PC-9 (cell line): ENCODE results near the gene CDH11.

Experiments used
- EZH2 ChIP-seq: fragments of 200-600 bp; sonication (generic); IDR thresholded peaks from 2 replicates; pipeline ENCODE4 v1.8.0; 2017; ENCODE audit warnings: antibody characterized with exemption, low read depth
- TF ChIP-seq, protein P1 (sequence below): fragments of 200-600 bp; sonication (generic); conservative IDR thresholded peaks from 2 replicates; pipeline ENCODE4 v1.6.1; 2017; ENCODE audit warnings: mixed run types, antibody characterized with exemption, mild to moderate bottlenecking, moderate library complexity

DNA sequence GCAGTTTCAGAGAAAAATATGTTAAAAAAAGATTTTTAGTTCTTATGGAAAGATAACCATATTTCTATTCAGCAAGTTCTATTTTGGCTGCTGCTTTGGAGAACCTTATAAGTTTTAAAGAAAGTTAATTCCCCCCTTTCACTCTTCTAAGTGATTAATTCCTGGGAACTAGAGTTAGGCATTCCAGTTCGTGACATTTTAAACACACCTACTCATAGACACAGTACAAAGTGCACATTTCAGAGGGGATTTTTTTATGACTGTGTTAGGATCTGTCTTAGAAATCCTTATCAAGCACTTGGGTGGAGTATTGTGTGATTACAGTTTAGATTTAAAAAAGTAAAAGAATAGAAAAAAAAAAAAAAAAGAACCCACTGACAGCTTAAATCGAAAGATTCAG is 3.5 kb upstream of the CDH11 start:
- TF ChIP-seq, protein P1, sequence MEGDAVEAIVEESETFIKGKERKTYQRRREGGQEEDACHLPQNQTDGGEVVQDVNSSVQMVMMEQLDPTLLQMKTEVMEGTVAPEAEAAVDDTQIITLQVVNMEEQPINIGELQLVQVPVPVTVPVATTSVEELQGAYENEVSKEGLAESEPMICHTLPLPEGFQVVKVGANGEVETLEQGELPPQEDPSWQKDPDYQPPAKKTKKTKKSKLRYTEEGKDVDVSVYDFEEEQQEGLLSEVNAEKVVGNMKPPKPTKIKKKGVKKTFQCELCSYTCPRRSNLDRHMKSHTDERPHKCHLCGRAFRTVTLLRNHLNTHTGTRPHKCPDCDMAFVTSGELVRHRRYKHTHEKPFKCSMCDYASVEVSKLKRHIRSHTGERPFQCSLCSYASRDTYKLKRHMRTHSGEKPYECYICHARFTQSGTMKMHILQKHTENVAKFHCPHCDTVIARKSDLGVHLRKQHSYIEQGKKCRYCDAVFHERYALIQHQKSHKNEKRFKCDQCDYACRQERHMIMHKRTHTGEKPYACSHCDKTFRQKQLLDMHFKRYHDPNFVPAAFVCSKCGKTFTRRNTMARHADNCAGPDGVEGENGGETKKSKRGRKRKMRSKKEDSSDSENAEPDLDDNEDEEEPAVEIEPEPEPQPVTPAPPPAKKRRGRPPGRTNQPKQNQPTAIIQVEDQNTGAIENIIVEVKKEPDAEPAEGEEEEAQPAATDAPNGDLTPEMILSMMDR, result no peak
- no peak for TF ChIP-seq EZH2
